Astrocyte of the hippocampus (primary cell): ENCODE data around the gene HHIPL2.

Experiments
- DNase-seq: peaks from one replicate; pipeline ENCODE4 v3.0.0; 2011; ENCODE audit warnings: low read depth, low spot score

Gene HHIPL2

GRCh38 chr1:222547944-222548671, at the start of gene HHIPL2:
HHIPL2 (minus strand) TSS chr1:222548104; CDS start chr1:222548044, 60 bp downstream.
- peak; percentile 2 for DNase-seq

GRCh38 chr1:222596696-222597095, 48.8 kb upstream of the HHIPL2 start:
- DNase-seq: no peak

- no peak for DNase-seq
Measured at GRCh38 chr1:222594789-222595188, 46.9 kb upstream of the HHIPL2 start.

- DNase-seq: no peak
Measured at GRCh38 chr1:222592171-222592570, 44.3 kb upstream of the HHIPL2 start.

- peak; percentile 90 for DNase-seq
Measured at GRCh38 chr1:222589462-222590302, 41.8 kb upstream of the HHIPL2 start, which contains the start of gene TAF1A. TAF1A (minus strand) TSS chr1:222589933.

GRCh38 chr1:222588135-222588534, 40.2 kb upstream of the HHIPL2 start:
- no peak for DNase-seq

- DNase-seq: no peak
Measured at GRCh38 chr1:222586842-222587241, 38.9 kb upstream of the HHIPL2 start.

- no peak for DNase-seq
Measured at GRCh38 chr1:222583079-222583478, 35.2 kb upstream of the HHIPL2 start.

GRCh38 chr1:222582099-222582774, 34.3 kb upstream of the HHIPL2 start:
- DNase-seq: peak; percentile 5

- no peak for DNase-seq
Measured at GRCh38 chr1:222579316-222579715, 31.4 kb upstream of the HHIPL2 start.

- no peak for DNase-seq
Measured at GRCh38 chr1:222570837-222571236, 22.9 kb upstream of the HHIPL2 start.

GRCh38 chr1:222561656-222562055, 13.8 kb upstream of the HHIPL2 start:
- DNase-seq: no peak

- DNase-seq: no peak
Measured at GRCh38 chr1:222557574-222557973, 9.7 kb upstream of the HHIPL2 start.

- peak; percentile 50 for DNase-seq
Measured at GRCh38 chr1:222557148-222557547, 9.2 kb upstream of the HHIPL2 start.

- peak; percentile 16 for DNase-seq
Measured at GRCh38 chr1:222555992-222556615, 8.2 kb upstream of the HHIPL2 start.

- DNase-seq: no peak
Measured at GRCh38 chr1:222554177-222554576, 6.3 kb upstream of the HHIPL2 start.

- no peak for DNase-seq
Measured at GRCh38 chr1:222552882-222553281, 5.0 kb upstream of the HHIPL2 start.

- no peak for DNase-seq
Measured at GRCh38 chr1:222547260-222547614, 667 bp downstream of the HHIPL2 start.

GRCh38 chr1:222546548-222547259, 1.2 kb downstream of the HHIPL2 start:
- DNase-seq: peak; percentile 94

- DNase-seq: no peak
Measured at GRCh38 chr1:222546091-222546490, 1.8 kb downstream of the HHIPL2 start.

GRCh38 chr1:222543817-222544216, 4.1 kb downstream of the HHIPL2 start:
- DNase-seq: no peak
